H1 (cell line): ENCODE data around the gene MUC2. TPM values are rescaled to one million over a fixed set of nuclear protein-coding genes. Genes with fewer than 3 reads are reported as not detected.

Experiments
- BRCA1 ChIP-seq: IDR thresholded peaks from 2 replicates; pipeline ENCODE4 v1.6.1; 2012; ENCODE audit warnings: low read depth, low read length, improper control_type of control experiment
- CTBP2 ChIP-seq: IDR thresholded peaks from 2 replicates; pipeline ENCODE4 v1.7.0; 2011; ENCODE audit warnings: borderline replicate concordance, mild to moderate bottlenecking, moderate library complexity, mixed read lengths, low read length; ENCODE audit not compliant: insufficient read depth, insufficient read length
- EGR1 ChIP-seq: IDR thresholded peaks from 2 replicates; pipeline ENCODE4 v1.6.1; 2011; ENCODE audit warnings: low read depth, low read length, borderline replicate concordance
- EP300 ChIP-seq, 2 experiments: IDR thresholded peaks; 1 replicate in 1 of 2; 2 replicates in 1 of 2; pipeline ENCODE4 v1.6.1; 2011 to 2012; ENCODE audit warnings: low read depth in 2 of 2, low read length in 2 of 2, mild to moderate bottlenecking in 2 of 2, borderline replicate concordance in 1 of 2, inconsistent platforms in 1 of 2, moderate library complexity in 1 of 2
- SAP30 ChIP-seq: fragments of 300-600 bp; sonication (generic); IDR thresholded peaks from 2 replicates; pipeline ENCODE4 v1.7.1; 2012; ENCODE audit warnings: low read length, moderate library complexity, mild to moderate bottlenecking, inconsistent platforms; ENCODE audit not compliant: insufficient read depth, insufficient replicate concordance
- polyA plus RNA-seq, 7 experiments: library from polyadenylated mRNA; depleted of rRNA in 3 of 7; stranded (reverse) in 5 of 7; unstranded in 2 of 7; fragments of >200 nt in 5 of 7; fragments of 200-250 nt in 2 of 7; gene quantifications; 1 replicate in 5 of 7; 2 replicates in 1 of 7; 4 replicates in 1 of 7; pipeline versions ENCODE4 v1.2.1 to v1.2.3, GENCODE V29; 2011 to 2013; ENCODE audit warnings: missing spikeins in 2 of 7, mixed read lengths in 2 of 7
- total RNA-seq: library from RNA; stranded (reverse); fragmentation: NEBNext Ultra II Directional; extraction: Animal tissue kit (Norgen Biotek cat#: 25700); gene quantifications from 2 replicates; pipeline ENCODE4 v1.2.1, GENCODE V29; 2021
- TF ChIP-seq, protein P1 (sequence below): IDR thresholded peaks from 2 replicates; pipeline ENCODE4 v1.6.1; 2012; ENCODE audit warnings: low read length, inconsistent platforms

The MUC2 gene
- total and polyA plus RNA-seq, 2 of the 8 experiments (the other 6 are each of a cell fraction or from before 2014, with no cell fraction given) = not detected

DNA sequence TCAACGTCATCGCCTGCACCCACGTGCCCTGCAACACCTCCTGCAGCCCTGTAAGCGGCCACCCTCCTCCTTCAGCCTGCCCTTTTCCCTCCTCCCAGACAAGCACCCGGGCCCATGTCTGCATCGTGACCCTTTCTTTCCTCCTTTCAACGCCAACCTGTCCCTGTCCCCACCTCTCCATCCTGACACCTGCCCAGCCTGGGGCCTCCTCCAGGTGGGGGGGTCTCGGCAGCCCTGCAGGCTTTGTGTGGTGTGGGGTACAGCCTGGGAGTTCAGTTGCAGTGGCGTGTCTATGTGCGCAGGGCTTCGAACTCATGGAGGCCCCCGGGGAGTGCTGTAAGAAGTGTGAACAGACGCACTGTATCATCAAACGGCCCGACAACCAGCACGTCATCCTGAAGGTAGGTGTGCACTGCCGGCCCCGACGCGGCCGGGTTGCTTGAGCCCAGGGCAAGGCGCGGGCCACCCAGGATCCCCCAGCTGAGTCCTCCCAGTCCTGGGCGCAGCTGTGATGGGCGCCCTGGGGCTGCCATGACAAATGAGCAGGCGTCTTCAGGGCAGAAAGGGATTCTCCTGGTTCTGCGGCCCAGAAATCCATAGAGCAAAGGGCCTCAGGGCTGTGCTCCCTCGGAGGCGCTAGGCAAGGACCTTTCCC lies 33.7 kb downstream of the MUC2 start (continued):
- no peak for TF ChIP-seq SAP30
- TF ChIP-seq, protein P1, sequence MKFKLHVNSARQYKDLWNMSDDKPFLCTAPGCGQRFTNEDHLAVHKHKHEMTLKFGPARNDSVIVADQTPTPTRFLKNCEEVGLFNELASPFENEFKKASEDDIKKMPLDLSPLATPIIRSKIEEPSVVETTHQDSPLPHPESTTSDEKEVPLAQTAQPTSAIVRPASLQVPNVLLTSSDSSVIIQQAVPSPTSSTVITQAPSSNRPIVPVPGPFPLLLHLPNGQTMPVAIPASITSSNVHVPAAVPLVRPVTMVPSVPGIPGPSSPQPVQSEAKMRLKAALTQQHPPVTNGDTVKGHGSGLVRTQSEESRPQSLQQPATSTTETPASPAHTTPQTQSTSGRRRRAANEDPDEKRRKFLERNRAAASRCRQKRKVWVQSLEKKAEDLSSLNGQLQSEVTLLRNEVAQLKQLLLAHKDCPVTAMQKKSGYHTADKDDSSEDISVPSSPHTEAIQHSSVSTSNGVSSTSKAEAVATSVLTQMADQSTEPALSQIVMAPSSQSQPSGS = no peak
- no peak for TF ChIP-seq EGR1
- TF ChIP-seq BRCA1 = no peak
- no peak for TF ChIP-seq CTBP2
- TF ChIP-seq EP300 (IDR thresholded peaks at IDR 0.05; ENCODE audit: borderline replicate concordance in 1 of 2, low read depth in 2 of 2, low read length in 2 of 2) = no peak
